ENCODE measurements around the gene LRGUK.

LRGUK gene

DNA sequence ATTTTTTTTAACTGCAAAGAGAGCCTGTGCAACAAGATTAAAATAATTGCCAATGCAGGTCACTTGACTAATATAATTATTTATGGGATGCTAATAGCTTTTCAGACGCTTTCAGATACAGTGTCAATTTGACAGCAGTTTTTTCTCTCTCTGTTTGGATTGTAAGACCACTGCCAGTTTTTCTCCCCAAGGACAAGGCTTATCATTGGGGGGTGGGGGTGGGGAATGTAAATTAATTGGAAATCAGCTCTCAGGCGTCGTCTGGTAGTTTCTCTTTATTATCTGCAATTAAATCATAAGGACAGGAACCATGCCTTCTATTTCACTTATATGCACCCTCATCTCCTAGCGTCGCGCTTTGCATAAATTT, 559 bp upstream of the LRGUK start:
- H3K9me3 ChIP-seq (ENCODE audit: insufficient read depth, low read length) = no peaks in the 10 kb centered on the region
- no peak overlapping the region for H3K4me3 ChIP-seq (ENCODE audit: insufficient read length, low read depth)
- no peak for DNase-seq (ENCODE audit: low read depth, low spot score)
- H3K36me3 ChIP-seq (ENCODE audit: insufficient read depth, insufficient read length, low read length) = no peaks in the 10 kb centered on the region
- peaks cover 8% of the 10 kb centered on the region for H3K27me3 ChIP-seq (ENCODE audit: insufficient read depth, insufficient read length)
- no peak for TF ChIP-seq SUZ12 (IDR thresholded peaks at IDR 0.05; ENCODE audit: extremely low read depth, insufficient read depth, insufficient read length)
- no peak for TF ChIP-seq ZNF274 (IDR thresholded peaks at IDR 0.05; ENCODE audit: low read depth, low read length)
- TF ChIP-seq YY1 (IDR thresholded peaks at IDR 0.05; ENCODE audit: insufficient read depth, insufficient read length) = no peak
- H3K4me1 ChIP-seq (ENCODE audit: insufficient read depth, insufficient read length) = no peaks in the 10 kb centered on the region
- no peak overlapping the region for H3K9ac ChIP-seq (ENCODE audit: insufficient read length, low read depth)

DNA sequence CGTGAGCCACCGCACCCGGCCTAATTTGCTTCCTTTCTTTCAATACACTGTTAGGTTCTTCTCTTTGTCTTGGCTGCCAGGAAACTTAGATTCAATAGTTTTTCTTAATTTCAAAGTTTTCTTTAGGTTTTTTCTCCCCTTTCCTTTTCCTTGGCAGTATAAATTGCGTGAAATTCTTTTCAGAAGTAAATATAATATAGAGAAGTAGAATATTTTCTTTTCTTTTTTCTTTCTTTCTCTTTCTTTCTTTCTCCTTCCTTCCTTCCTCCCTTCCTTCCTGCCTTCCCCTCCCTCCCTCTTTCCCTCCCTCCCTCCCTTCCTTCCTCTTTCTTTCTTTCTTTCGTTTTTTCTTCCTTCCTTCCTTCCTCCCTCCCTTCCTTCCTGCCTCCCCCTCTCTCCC, 1.7 kb downstream of the LRGUK start:
- Histone ChIP-seq H3K36me3 (ENCODE audit: insufficient read depth, insufficient read length, low read length) (no peaks in the 10 kb centered on the region), H3K4me3 (ENCODE audit: insufficient read length, low read depth) (no peak overlapping the region), H3K4me1 (ENCODE audit: insufficient read depth, insufficient read length) (no peaks in the 10 kb centered on the region), H3K27me3 (ENCODE audit: insufficient read depth, insufficient read length) (peaks cover 8% of the 10 kb centered on the region), H3K9me3 (ENCODE audit: insufficient read depth, low read length) (peaks cover 8% of the 10 kb centered on the region; the same call in 1 of the 2 replicates), H3K9ac (ENCODE audit: insufficient read length, low read depth) (no peak overlapping the region)
- TF ChIP-seq SUZ12 (IDR thresholded peaks at IDR 0.05; ENCODE audit: extremely low read depth, insufficient read depth, insufficient read length) = no peak
- no peak for TF ChIP-seq ZNF274 (IDR thresholded peaks at IDR 0.05; ENCODE audit: low read depth, low read length)
- no peak for TF ChIP-seq YY1 (IDR thresholded peaks at IDR 0.05; ENCODE audit: insufficient read depth, insufficient read length)
- DNase-seq (ENCODE audit: low read depth, low spot score) = no peak

DNA sequence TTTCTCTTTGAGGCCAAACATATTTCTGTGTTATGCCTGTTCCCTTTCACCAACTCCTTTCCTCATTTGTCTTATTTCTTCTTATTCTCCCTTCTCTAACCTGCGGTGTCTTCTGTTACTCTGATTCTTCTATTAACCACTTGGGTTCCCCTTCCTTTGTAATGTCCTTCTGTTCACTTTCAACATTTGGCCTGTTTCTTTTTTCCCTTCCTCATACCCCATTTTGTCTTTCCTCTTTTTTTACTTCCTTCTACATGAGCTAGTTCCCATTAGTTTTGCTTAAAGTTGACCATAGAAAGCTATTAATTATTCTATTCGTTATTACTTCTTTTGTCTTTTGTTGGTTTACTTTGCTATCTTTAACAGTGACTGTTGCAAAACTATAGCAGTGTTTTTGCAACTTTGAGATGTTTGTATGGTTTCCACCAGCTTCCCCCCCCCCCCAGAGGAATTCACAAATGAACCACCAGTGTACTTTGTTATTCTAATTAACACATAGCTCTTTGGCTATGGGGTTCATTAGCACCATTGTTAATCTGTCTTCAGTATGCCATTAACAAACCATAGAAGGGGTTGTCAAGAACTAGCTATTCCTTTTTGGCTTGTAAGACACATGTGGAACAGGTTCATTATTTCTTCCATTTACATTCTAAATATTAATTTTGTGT, 2.9 kb downstream of the LRGUK start:
- no peak for TF ChIP-seq YY1 (IDR thresholded peaks at IDR 0.05; ENCODE audit: insufficient read depth, insufficient read length)
- no peak for TF ChIP-seq SUZ12 (IDR thresholded peaks at IDR 0.05; ENCODE audit: extremely low read depth, insufficient read depth, insufficient read length)
- no peak for TF ChIP-seq ZNF274 (IDR thresholded peaks at IDR 0.05; ENCODE audit: low read depth, low read length)
- Histone ChIP-seq H3K4me3 (ENCODE audit: insufficient read length, low read depth) (no peak overlapping the region), H3K36me3 (ENCODE audit: insufficient read depth, insufficient read length, low read length) (no peaks in the 10 kb centered on the region), H3K9ac (ENCODE audit: insufficient read length, low read depth) (no peak overlapping the region), H3K4me1 (ENCODE audit: insufficient read depth, insufficient read length) (no peaks in the 10 kb centered on the region), H3K27me3 (ENCODE audit: insufficient read depth, insufficient read length) (peaks cover 8% of the 10 kb centered on the region), H3K9me3 (ENCODE audit: insufficient read depth, low read length) (peaks cover 8% of the 10 kb centered on the region; the same call in 1 of the 2 replicates)
- peak; percentile 75 for DNase-seq (ENCODE audit: low read depth, low spot score)

DNA sequence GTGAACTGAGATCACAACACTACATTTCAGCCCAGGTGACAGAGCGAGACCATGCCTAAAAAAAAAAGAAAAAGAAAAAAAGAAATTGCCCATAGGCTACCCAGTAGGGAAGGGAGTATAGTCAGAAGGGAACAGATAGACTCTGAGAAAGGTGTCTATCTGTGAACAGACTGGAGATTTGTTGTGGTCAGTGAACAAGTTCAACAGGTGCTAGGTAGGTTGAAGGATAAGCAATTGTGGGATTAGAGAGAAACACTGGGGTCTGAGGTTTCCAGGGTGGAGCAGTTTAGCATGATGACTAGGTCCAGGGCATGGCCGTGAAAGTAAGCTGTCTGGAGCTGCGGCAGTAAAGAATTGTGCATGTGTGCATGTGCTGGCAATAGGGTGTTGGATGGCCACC, 6.9 kb downstream of the LRGUK start:
- Histone ChIP-seq H3K27me3 (ENCODE audit: insufficient read depth, insufficient read length) (no peaks in the 10 kb centered on the region), H3K9me3 (ENCODE audit: insufficient read depth, low read length) (peaks cover 8% of the 10 kb centered on the region; the same call in 1 of the 2 replicates), H3K4me1 (ENCODE audit: insufficient read depth, insufficient read length) (no peaks in the 10 kb centered on the region), H3K4me3 (ENCODE audit: insufficient read length, low read depth) (no peak overlapping the region), H3K36me3 (ENCODE audit: insufficient read depth, insufficient read length, low read length) (no peaks in the 10 kb centered on the region), H3K9ac (ENCODE audit: insufficient read length, low read depth) (no peak overlapping the region)
- no peak for DNase-seq (ENCODE audit: low read depth, low spot score)
- TF ChIP-seq YY1 (IDR thresholded peaks at IDR 0.05; ENCODE audit: insufficient read depth, insufficient read length) = no peak
- TF ChIP-seq ZNF274 (IDR thresholded peaks at IDR 0.05; ENCODE audit: low read depth, low read length) = no peak
- no peak for TF ChIP-seq SUZ12 (IDR thresholded peaks at IDR 0.05; ENCODE audit: extremely low read depth, insufficient read depth, insufficient read length)

DNA sequence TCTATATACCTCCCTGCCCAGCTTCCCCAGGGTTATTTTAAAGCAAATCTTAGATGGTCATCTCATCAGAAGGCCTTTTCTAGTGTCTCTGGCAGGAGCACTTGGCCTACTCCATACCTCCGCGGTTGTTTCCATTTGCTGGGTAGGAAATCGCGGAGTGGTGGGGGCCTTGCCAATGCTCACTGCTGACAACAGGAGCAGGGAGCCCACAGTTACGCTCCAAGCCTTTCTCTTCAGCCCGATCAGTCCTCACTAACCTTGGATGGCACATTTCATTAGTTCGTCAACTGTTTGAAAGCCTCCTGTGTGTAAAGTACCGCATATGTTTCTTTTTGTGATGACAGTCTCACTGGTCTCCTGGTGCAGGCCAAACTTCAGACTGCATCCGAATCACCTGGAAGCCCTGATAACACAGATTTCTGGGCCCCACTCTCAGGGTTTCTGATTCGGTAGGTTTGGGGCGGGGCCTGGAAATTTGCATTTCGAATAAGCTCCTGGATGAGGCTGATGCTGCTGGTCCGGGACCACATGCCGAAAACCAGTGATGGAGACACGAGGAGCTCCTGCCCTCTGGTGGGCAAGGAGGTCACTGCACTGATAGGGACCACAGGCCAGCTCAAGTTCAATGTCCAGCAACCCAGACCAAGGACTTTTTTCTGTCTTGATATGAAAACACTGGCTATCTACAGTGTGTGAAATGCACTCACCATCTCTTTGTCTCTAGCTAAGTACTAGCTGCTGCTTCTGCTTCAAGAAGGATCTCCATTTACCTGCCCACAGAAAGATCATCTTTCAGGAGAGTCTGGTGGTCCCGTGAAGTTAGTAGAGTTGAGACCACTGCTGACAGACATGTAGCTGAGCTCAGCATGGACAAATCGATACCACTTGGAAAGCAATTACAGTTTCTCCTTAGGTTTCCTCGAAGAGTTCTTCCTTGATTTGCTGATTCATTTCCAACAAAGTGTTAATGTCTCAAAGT, 14.0 kb downstream of the LRGUK start:
- no peaks in the 10 kb centered on the region for H3K9me3 ChIP-seq (ENCODE audit: insufficient read depth, low read length)
- H3K36me3 ChIP-seq (ENCODE audit: insufficient read depth, insufficient read length, low read length) = no peaks in the 10 kb centered on the region
- no peak overlapping the region for H3K4me3 ChIP-seq (ENCODE audit: insufficient read length, low read depth)
- H3K27me3 ChIP-seq (ENCODE audit: insufficient read depth, insufficient read length) = no peaks in the 10 kb centered on the region
- TF ChIP-seq YY1 (IDR thresholded peaks at IDR 0.05; ENCODE audit: insufficient read depth, insufficient read length) (no peak), ZNF274 (IDR thresholded peaks at IDR 0.05; ENCODE audit: low read depth, low read length) (no peak), SUZ12 (IDR thresholded peaks at IDR 0.05; ENCODE audit: extremely low read depth, insufficient read depth, insufficient read length) (no peak)
- peak; percentile 72 for DNase-seq (ENCODE audit: low read depth, low spot score)
- no peaks in the 10 kb centered on the region for H3K4me1 ChIP-seq (ENCODE audit: insufficient read depth, insufficient read length)
- no peak overlapping the region for H3K9ac ChIP-seq (ENCODE audit: insufficient read length, low read depth)

DNA sequence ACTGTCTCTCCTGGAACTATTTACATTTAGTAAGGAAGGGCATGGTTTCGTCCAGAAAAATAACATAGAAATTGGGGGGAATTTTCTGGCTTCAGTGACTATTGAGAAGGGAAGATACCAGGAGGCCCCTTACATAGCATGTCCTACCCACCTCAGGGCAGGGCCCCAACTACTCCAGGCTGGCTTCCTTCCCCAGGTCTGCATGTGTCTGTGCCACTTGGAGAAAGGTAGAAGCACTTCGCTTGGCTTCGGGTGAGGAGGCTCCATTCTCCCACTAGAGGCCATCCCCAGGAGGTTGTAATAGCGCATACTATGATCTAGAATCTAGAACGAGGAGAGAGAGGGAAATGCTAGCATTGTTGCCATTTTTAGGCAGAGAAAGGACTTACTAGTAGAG, 14.7 kb downstream of the LRGUK start:
- TF ChIP-seq SUZ12 (IDR thresholded peaks at IDR 0.05; ENCODE audit: extremely low read depth, insufficient read depth, insufficient read length) = no peak
- TF ChIP-seq ZNF274 (IDR thresholded peaks at IDR 0.05; ENCODE audit: low read depth, low read length) = no peak
- Histone ChIP-seq H3K27me3 (ENCODE audit: insufficient read depth, insufficient read length) (no peaks in the 10 kb centered on the region), H3K9ac (ENCODE audit: insufficient read length, low read depth) (no peak overlapping the region), H3K4me3 (ENCODE audit: insufficient read length, low read depth) (no peak overlapping the region), H3K36me3 (ENCODE audit: insufficient read depth, insufficient read length, low read length) (no peaks in the 10 kb centered on the region), H3K4me1 (ENCODE audit: insufficient read depth, insufficient read length) (no peaks in the 10 kb centered on the region), H3K9me3 (ENCODE audit: insufficient read depth, low read length) (no peaks in the 10 kb centered on the region)
- DNase-seq (ENCODE audit: low read depth, low spot score) = no peak

DNA sequence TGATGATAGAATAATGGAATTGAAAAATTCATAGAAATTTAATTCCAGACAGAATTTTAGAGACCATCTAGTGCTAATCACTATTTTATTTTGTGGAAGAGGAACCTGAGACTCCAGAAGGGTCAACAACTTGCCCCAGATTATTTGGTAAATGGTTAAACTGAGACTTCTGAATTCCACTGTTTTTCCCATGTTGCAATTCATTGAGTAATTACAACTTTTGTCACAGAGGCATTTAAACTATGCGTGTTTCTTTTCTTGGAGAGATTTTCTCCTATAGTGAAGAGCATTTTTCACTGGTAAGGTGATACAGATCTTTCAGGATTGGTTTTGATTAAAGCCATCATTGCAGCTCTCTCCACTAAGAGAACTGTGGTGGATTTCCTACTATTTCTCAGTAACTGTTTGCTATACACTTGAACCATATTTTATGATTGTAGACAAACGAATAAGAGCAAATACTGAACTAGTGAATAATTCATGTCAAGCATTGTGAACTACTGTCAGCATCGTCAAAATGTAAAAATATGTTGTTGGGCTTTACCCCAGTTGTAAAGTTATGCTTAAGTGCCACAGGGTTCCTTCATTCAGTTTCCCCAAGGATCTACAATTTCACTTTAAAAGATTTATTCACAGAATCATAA, 26.5 kb downstream of the LRGUK start:
- Histone ChIP-seq H3K36me3 (ENCODE audit: insufficient read depth, insufficient read length, low read length) (no peaks in the 10 kb centered on the region), H3K9me3 (ENCODE audit: insufficient read depth, low read length) (no peaks in the 10 kb centered on the region), H3K4me1 (ENCODE audit: insufficient read depth, insufficient read length) (no peaks in the 10 kb centered on the region), H3K4me3 (ENCODE audit: insufficient read length, low read depth) (no peak overlapping the region), H3K9ac (ENCODE audit: insufficient read length, low read depth) (no peak overlapping the region), H3K27me3 (ENCODE audit: insufficient read depth, insufficient read length) (no peaks in the 10 kb centered on the region)
- DNase-seq (ENCODE audit: low read depth, low spot score) = no peak
- TF ChIP-seq ZNF274 (IDR thresholded peaks at IDR 0.05; ENCODE audit: low read depth, low read length) (no peak), SUZ12 (IDR thresholded peaks at IDR 0.05; ENCODE audit: extremely low read depth, insufficient read depth, insufficient read length) (no peak), YY1 (IDR thresholded peaks at IDR 0.05; ENCODE audit: insufficient read depth, insufficient read length) (no peak)

All from NT2/D1 (cell line).